Measurements from ENCODE around the gene CMTM2.

CMTM2 gene

DNA sequence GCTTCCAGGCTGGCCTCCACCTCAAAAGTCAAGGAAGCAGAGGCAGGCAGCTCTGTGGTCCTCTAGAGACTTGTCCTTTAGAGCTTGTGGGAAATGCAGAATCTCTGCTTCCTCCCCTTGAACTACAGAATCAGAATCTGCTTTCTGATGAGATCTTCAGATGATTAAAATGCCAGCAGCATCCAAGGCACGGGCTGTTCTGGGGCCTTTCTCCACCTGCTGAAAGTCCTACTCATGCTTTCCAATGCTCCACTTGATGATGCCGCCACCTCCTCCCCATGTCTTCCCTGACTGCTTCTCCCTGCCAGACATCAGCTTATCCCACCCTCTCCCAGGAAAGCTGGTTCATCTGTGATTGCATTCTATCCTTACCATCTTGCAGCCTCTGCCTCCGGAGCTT lies 58.5 kb downstream of the CMTM2 start:
- no peak for DNase-seq
